ENCODE measurements around the gene ACTA1.

- TF ChIP-seq, protein P1, sequence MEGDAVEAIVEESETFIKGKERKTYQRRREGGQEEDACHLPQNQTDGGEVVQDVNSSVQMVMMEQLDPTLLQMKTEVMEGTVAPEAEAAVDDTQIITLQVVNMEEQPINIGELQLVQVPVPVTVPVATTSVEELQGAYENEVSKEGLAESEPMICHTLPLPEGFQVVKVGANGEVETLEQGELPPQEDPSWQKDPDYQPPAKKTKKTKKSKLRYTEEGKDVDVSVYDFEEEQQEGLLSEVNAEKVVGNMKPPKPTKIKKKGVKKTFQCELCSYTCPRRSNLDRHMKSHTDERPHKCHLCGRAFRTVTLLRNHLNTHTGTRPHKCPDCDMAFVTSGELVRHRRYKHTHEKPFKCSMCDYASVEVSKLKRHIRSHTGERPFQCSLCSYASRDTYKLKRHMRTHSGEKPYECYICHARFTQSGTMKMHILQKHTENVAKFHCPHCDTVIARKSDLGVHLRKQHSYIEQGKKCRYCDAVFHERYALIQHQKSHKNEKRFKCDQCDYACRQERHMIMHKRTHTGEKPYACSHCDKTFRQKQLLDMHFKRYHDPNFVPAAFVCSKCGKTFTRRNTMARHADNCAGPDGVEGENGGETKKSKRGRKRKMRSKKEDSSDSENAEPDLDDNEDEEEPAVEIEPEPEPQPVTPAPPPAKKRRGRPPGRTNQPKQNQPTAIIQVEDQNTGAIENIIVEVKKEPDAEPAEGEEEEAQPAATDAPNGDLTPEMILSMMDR (IDR thresholded peaks at IDR 0.05) = no peak
- TF ChIP-seq ZFX (IDR thresholded peaks at IDR 0.05; ENCODE audit: borderline replicate concordance) = no peak
These were observed 47.9 kb downstream of the ACTA1 start for GRCh38 chr1:229385853-229386456.

Measured in 22Rv1 (cell line).